Frontal cortex (tissue), 4 donors: Measurements from ENCODE around the gene SNRPB. TPM values are rescaled to one million over a fixed set of nuclear protein-coding genes. Genes with fewer than 3 reads are reported as not detected.

Experiments
- DNase-seq, 2 donors: peaks; one replicate each; pipeline ENCODE4 v3.0.0; 2012; ENCODE audit warnings: low spot score in 2 of 2
- FAIRE-seq: peaks from 2 replicates; lab custom pipeline; 2012; peaks lifted over from hg19 to GRCh38; lab: Jason Lieb, UNC
- total RNA-seq: library from RNA; depleted of rRNA; stranded (reverse); fragments of >200 nt; gene quantifications from one replicate; pipeline ENCODE4 v1.2.3, GENCODE V29; 2014
- donor health status: control.
- donor health status: control.
- donor health status: control.

Gene SNRPB
- total RNA-seq, 1 donor from 2014 or later, result 59.1 TPM

DNA sequence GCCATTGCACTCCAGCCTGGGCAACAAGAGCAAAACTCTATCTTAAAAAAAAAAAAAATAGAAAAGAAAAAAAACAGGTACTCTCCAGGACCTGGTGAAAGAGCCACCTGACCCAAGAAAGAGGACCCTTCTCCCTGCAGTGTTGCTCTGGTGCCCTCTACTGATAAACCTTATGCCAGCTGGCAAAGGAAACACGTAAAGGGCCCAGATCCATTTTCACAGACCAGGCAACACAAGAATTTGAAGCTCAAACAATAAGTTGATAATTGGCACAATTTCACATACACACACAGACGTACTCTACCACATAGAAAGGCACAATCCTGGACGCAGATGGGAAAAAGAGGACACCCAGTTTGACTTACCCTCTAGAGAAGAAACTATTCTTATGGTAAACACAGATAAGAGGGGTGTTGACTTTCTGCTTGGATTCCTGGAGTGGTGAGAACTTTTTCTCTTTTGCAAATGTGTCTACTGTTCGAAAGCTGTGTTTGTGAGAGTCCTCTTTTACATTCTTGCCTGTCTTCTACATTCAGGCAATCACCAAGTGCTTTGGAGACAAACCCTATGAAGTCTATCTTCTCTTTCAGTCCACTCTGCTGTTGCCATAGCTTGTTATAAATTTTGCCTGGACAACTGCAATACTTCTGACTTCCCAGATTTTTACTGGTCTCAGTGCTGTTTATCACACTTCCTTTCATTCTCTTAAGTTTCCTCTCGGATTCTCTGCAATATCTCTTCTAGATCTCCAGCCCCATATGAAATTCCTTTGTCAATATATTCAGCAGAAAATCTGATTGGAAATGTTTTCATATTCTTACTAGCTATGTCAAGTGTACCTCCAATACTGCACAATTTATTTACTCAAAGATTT, 6.4 kb upstream of the SNRPB start:
- FAIRE-seq, result no peak
- no peak for DNase-seq

GRCh38 chr20:2475850-2476741, 5.5 kb upstream of the SNRPB start:
- FAIRE-seq (no peak), DNase-seq (no peak)

- no peak for FAIRE-seq
- no peak for DNase-seq
These were observed 2.9 kb upstream of the SNRPB start for GRCh38 chr20:2473516-2473915.

DNA sequence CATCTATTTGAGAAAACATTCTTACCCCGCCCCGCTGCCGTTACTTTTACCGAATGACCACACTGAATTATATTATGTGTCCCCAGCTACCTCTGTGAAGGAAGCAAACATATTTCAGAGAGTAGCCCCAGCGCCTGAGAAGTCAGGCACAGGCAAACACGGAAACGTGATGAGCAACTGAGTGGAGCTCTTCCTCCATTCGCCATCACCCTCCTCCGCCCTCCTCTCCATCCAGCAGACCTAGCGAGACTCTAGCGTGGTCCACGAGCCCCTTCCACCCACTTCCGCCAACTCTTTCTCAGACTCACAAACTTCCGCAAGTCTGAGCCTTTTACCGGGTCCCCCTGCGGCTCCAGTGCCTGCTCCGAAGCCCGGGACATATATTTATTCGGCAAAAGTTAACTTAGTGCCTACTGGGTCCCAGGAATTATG, 582 bp downstream of the SNRPB start:
- FAIRE-seq (no peak), DNase-seq (peak; percentile 30 to 56)

- FAIRE-seq (no peak), DNase-seq (no peak)
These were observed 1.8 kb downstream of the SNRPB start for GRCh38 chr20:2468581-2469407.

GRCh38 chr20:2467412-2467811, 3.2 kb downstream of the SNRPB start:
- FAIRE-seq (no peak), DNase-seq (no peak)

GRCh38 chr20:2465100-2465499, 5.5 kb downstream of the SNRPB start:
- no peak for FAIRE-seq
- no peak for DNase-seq

GRCh38 chr20:2463616-2464365, 6.8 kb downstream of the SNRPB start:
- FAIRE-seq (no peak), DNase-seq (no peak)

- FAIRE-seq, result no peak
These were observed 8.1 kb downstream of the SNRPB start for GRCh38 chr20:2462484-2462883.

GRCh38 chr20:2460752-2461424, 9.7 kb downstream of the SNRPB start:
- DNase-seq (no peak), FAIRE-seq (no peak)

More at GRCh38 chr20:2462484-2462883, 8.1 kb downstream of the SNRPB start:
- no peak for DNase-seq

- FAIRE-seq (no peak), DNase-seq (no peak)
These were observed 10.4 kb downstream of the SNRPB start for GRCh38 chr20:2459981-2460751.

- DNase-seq, result no peak
- FAIRE-seq, result no peak
These were observed 11.6 kb downstream of the SNRPB start for GRCh38 chr20:2458919-2459499.

- DNase-seq (no peak), FAIRE-seq (no peak)
These were observed 14.7 kb downstream of the SNRPB start for GRCh38 chr20:2455771-2456497.

- DNase-seq (no peak), FAIRE-seq (no peak)
These were observed 16.8 kb downstream of the SNRPB start for GRCh38 chr20:2453792-2454191.

GRCh38 chr20:2451939-2452732, 18.5 kb downstream of the SNRPB start:
- no peak for FAIRE-seq

GRCh38 chr20:2451422-2451821, 19.2 kb downstream of the SNRPB start:
- no peak for FAIRE-seq

More at GRCh38 chr20:2451939-2452732, 18.5 kb downstream of the SNRPB start:
- peak; percentile 8 to 54 for DNase-seq

More at GRCh38 chr20:2451422-2451821, 19.2 kb downstream of the SNRPB start:
- DNase-seq, result no peak
